Uterus (tissue), 2 donors: ENCODE measurements around the gene UBE2QL1.

Experiments
- POLR2A ChIP-seq, 2 donors: fragments of 450-650 bp; IDR thresholded peaks; one replicate each; pipeline ENCODE4 v1.6.1; 2016; ENCODE audit warnings: antibody characterized with exemption in 2 of 2, mild to moderate bottlenecking in 1 of 2, moderate library complexity in 1 of 2
- TF ChIP-seq, protein P1 (sequence below), 4 experiments: fragments of 200-600 bp in 2 of 4; fragments of 450-650 bp in 2 of 4; sonication (generic) in 2 of 4; IDR thresholded peaks; one replicate each; pipeline ENCODE4 v1.5.1; 2016 to 2019; ENCODE audit warnings: antibody characterized with exemption in 4 of 4, mild to moderate bottlenecking in 2 of 4, moderate library complexity in 1 of 4

DNA sequence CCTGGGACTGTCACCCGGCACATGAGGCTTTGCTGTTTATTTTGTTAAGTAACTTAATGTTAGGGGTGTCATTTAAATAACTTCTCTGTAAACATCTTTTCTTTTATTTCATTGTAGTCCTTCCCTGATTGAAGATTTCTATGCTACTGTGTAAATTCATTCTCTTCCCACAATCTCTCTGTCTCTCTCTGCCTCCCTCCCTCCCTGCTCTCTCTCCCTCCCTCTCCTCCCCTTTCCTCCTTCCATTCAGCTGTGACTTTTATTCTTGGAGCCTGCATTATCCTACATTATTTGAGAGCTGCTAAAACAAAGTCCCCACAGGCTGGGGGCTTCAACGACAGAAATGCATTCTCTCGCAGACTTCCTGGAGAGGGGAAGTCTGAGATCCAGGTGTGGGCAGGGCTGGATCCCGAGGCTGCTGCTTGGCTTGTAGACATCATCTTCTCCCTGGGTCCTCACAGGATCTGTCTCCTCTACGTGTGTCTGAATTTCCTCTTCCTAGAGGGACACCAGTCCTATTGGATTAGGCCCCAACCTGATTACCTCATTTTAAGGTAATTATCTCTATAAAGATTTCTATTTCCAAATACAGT, 18.4 kb downstream of the UBE2QL1 start:
- TF ChIP-seq, protein P1, sequence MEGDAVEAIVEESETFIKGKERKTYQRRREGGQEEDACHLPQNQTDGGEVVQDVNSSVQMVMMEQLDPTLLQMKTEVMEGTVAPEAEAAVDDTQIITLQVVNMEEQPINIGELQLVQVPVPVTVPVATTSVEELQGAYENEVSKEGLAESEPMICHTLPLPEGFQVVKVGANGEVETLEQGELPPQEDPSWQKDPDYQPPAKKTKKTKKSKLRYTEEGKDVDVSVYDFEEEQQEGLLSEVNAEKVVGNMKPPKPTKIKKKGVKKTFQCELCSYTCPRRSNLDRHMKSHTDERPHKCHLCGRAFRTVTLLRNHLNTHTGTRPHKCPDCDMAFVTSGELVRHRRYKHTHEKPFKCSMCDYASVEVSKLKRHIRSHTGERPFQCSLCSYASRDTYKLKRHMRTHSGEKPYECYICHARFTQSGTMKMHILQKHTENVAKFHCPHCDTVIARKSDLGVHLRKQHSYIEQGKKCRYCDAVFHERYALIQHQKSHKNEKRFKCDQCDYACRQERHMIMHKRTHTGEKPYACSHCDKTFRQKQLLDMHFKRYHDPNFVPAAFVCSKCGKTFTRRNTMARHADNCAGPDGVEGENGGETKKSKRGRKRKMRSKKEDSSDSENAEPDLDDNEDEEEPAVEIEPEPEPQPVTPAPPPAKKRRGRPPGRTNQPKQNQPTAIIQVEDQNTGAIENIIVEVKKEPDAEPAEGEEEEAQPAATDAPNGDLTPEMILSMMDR (IDR thresholded peaks at IDR 0.05), result no peak
- TF ChIP-seq POLR2A (IDR thresholded peaks at IDR 0.05), result no peak
